ENCODE measurements around the gene RPS15. TPM values are rescaled to one million over a fixed set of nuclear protein-coding genes. Genes with fewer than 3 reads are reported as not detected.

RPS15 gene
- total and polyA plus RNA-seq, 2 of the 13 experiments (the other 11 are each of a cell fraction or from before 2014, with no cell fraction given): 695 to 1,411 TPM

GRCh38 chr19:1399079-1399478 is 39.1 kb upstream of the RPS15 start:
- no peak for DNase-seq (ENCODE audit: low spot score)
- Histone ChIP-seq H3K9ac (ENCODE audit: insufficient read depth, low read depth, low read length) (no peak overlapping the region), H4K20me1 (ENCODE audit: insufficient read depth, low read length) (no peaks in the 10 kb centered on the region), H3K9me3 (ENCODE audit: low read length) (no peaks in the 10 kb centered on the region), H3K27ac (ENCODE audit: extremely low read length, insufficient read depth, low read length) (peak overlapping the region; percentile 85), H2AFZ (ENCODE audit: low read length) (no peak overlapping the region), H3K27me3 (ENCODE audit: control insufficient read depth in 1 of 2, insufficient read depth in 2 of 2, low read length in 2 of 2) (no peaks in the 10 kb centered on the region), H3K4me2 (ENCODE audit: low read depth, low read length) (no peak overlapping the region), H3K4me1 (ENCODE audit: insufficient read depth, low read length) (peaks cover 60% of the 10 kb centered on the region), H3K4me3 (replicated peaks in 1 of 3; ENCODE audit: insufficient read depth in 1 of 3, low read depth in 2 of 3, low read length in 3 of 3) (no peak overlapping the region), H3K36me3 (replicated peaks in 1 of 2; ENCODE audit: control insufficient read depth in 1 of 2, insufficient read depth in 2 of 2, low read length in 2 of 2) (0 out of 5 replicates have a peak, but pooled peaks cover 0 to 2% of the 10 kb centered on the region in 2 experiments), H3K79me2 (ENCODE audit: insufficient read depth, low read length) (no peaks in the 10 kb centered on the region)
- BruUV-seq (replicated peaks): no TSS peak
- in situ Hi-C loops (cut with HindIII; ENCODE audit: extremely low pct_ligation_motif_present, low pct_unique_long_range_greater_than_20kb) (no loop called here), intact Hi-C loops (cut with micrococcal nuclease; ENCODE audit: unreplicated experiment) (no loop called here)
- no peak for FAIRE-seq
- WGBS (ENCODE audit: low lambda C conversion rate): 99% methylated on average over 11 of the region's 19 CpGs
- TF ChIP-seq YEATS4 (CRISPR knock-in tag; IDR thresholded peaks at IDR 0.05; ENCODE audit: borderline replicate concordance) (no peak), ZNF782 (CRISPR knock-in tag; IDR thresholded peaks at IDR 0.05; ENCODE audit: borderline replicate concordance) (no peak), RBFOX2 (IDR thresholded peaks at IDR 0.05; ENCODE audit: low read depth, low read length) (peak; percentile 67; the same call in 1 of the 2 replicates), AGO2 (optimal IDR thresholded peaks at IDR 0.05; ENCODE audit: low read depth, low read length) (peak; percentile 78), ZBTB33 (CRISPR knock-in tag; IDR thresholded peaks at IDR 0.05) (peak; percentile 28; the same call in 1 of the 2 replicates), HDAC1 (CRISPR knock-in tag; IDR thresholded peaks at IDR 0.05) (no peak), FOXO1 (CRISPR knock-in tag; IDR thresholded peaks at IDR 0.05) (no peak)
- TF ChIP-seq, protein P1, sequence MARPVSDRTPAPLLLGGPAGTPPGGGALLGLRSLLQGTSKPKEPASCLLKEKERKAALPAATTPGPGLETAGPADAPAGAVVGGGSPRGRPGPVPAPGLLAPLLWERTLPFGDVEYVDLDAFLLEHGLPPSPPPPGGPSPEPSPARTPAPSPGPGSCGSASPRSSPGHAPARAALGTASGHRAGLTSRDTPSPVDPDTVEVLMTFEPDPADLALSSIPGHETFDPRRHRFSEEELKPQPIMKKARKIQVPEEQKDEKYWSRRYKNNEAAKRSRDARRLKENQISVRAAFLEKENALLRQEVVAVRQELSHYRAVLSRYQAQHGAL (CRISPR knock-in tag; IDR thresholded peaks at IDR 0.05; ENCODE audit: not compliant biosample characterization): no peak
- ChIA-PET CTCF (ENCODE audit: low intra/inter-chr PET ratio, low total read pairs) (no interaction called here), POLR2A (no interaction called here)
- no peak for ATAC-seq
